CD4-positive, alpha-beta T cell treated with Interleukin-15 for 4 hours (primary cell): Measurements from ENCODE around the gene NKTR.

Experiments
- DNase-seq: peaks from one replicate; pipeline ENCODE4 v3.0.0-alpha.2; 2020; ENCODE audit warnings: low spot score

NKTR gene

DNA sequence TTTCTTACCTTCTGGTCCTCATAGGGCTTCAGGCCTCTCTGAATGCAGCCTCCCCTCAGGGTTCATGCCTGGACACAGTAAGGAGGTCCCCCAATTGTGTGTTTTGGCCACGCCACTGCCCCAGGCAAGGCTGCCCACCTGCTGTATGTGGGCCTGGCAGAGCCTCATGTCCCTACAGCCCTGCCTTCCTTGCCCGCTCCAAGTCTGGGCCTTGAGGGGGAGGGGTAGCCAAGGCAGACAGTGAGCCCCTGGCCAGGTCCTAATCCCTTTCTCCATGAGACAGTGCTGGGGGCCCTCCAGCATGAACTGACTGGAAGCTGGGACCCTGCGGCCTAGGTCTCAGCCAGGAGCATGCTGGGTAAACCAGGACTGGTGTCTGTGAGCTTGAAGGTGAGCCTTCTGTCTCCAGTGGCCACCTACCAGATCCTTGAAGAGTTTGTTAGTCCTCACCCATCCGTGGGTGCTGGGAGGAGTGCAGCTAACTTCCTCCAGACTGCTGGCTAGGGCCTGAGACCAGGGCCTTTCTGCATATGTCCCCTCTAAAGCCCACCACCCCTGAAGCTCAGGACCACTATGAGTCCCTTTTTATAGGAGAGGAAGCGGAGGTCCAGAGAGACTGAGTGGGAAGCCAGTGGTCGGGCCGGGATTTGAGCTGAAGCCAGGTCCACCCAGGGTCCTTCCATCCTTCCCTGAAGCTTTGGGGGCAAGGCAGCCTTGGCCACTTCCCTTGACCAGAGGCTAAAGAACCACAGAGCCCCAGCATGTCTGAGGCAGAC is 61.7 kb downstream of the NKTR start:
- DNase-seq = no peak

DNA sequence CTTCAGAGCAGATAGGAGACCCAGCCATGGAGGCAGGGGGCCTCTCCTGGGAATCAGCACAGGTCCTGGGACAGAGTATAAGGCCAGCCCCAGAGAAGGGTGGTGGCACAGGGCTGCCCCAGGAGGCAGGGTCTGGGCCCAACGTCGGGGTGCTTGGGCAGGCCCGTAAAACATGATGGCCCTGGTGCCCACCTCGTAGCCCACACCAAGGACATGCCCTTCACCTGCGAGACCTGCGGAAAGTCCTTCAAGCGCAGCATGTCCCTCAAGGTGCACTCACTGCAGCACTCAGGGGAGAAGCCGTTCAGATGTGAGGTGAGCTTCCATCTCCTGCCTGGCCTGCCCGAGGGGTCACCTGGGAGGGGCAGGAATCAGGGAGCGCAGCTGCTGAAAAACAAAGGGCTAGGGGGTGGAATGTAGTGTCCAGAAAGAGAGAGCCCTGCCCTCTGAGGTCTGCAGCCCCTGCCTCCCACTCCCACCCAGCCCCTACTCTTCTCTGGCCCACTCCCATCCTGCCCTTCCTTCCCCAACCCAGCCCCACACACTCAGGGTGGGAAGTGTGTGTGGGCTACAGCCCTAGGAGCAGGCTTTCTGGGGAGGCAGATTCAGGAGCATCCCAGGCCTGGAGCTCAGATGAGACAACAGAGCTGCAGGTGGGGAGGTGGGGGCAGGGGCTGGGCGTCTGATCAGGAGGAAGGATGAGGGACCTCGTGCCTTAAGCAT is 62.5 kb downstream of the NKTR start:
- DNase-seq = no peak

DNA sequence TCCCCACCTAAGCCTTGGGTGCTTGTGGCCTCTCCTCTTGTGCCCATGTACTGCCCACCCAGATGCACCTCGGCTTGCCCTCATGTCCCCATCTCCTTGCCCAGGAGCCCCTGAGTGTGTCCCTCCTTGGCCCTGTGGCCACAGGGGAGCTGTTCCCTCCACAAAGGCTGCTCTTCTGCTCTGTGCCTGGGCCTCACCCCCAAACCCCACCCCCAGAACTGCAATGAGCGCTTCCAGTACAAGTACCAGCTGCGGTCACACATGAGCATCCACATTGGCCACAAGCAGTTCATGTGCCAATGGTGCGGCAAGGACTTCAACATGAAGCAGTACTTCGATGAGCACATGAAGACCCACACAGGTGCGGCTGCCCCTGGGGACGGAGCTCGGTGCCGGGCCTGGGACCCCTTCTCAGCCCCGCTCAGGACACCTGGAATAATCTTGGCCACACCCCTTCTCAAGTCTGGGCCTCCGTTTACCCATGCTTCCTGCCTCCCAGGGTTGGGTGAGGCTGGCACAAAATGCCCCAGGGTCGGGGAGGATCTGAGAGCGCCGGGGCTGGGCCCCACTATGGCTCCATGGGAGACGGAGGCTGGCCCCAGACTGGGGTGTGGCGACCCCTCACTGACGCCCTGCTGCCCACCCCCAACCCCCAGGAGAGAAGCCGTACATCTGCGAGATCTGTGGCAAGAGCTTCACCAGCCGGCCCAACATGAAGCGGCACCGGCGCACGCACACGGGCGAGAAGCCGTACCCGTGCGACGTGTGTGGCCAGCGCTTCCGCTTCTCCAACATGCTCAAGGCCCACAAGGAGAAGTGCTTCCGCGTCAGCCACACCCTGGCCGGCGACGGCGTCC is 63.3 kb downstream of the NKTR start:
- DNase-seq = no peak

DNA sequence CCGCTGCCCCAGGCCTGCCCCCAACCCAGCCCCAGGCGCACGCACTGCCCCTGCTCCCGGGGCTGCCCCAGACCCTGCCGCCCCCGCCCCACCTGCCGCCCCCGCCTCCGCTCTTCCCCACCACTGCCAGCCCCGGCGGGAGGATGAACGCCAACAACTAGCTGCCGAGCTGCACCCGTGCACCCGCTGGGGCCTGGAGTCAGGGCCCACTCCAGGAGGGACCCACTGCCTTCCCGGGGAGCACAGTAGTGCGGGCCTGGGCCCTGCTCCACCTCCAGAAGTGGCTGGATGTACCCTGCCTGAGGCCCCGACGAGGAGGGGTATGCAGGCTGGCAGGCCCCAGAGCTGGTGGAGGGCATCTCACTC is 63.9 kb downstream of the NKTR start:
- DNase-seq = no peak

DNA sequence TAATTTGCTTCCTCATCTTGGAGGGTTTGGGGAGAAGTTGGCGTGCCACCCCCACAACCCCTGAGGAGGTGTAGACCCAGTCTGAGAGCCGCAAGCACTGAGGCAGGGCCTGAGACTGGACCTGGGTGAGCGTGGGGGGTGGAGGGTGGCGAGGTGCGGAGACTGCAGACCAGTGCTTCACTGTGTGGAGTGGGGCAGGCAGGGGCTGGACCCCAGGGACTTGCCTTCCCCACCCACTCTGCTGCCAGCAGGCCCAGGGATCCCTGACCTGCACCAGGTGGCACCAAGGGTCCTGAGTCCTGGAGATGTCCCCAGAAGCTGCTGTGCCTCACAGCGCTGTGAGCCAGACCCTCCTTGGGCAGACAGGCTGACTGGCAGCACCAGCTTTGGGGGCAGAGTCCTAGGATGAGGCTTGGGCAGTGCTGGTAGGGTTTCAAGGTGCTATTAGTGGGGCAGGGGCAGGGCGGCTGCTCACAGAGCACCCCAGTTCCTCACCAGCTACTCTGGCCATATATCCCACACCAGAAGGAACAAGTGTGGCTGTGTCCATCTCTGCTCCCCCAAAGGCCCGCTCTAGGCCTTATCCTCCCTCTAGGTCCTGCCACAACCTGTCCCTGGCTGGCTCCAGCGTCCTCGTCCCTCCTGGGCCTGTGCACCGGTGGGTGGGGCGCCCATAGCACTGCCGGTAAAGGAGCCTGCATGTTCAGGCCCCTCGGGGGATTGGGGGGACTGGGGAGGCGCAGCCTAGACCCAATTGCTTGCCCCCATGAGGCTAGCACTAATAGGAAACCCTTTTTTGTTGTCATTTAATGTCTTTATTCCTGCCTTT is 64.8 kb downstream of the NKTR start:
- DNase-seq = no peak

DNA sequence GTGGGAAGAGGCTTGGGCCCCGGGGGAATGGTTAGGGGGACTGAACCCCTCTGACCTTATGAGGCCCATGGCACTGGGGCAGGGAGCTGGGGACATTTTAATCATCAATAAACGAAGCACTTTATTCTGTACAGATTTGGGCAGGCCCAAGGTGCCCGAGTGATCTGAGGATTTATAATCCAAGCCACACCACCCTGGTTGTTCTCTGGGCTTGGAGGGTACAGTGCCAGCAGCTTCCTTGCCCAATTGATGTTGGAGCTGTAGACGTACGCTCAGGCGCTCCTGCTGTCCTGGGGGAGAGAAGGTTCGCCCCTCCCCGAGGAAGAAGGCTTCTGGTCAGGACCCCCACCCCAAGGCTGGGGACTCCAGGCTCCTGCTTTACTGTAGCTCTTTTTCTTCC is 65.5 kb downstream of the NKTR start:
- no peak for DNase-seq

DNA sequence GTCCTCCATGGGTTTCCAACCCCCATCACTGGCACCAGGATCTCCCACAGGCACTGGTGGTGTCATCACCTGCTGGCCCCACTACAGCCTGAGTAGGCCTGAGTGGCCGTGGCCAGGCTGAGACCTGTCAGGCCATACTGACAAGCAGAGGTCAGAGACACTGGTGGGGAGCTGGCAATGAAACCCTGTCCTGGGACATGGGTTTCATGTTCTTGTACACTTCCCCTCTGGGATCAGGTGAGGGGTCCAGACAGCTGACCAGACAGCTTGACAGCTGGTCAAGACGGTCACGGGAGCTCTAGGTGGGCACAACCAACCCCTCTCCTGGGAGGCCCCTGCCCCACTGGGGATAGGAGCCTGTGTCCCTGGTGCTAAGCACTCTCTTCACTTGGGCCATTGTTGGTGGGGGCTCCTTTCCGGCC is 66.1 kb downstream of the NKTR start:
- no peak for DNase-seq

DNA sequence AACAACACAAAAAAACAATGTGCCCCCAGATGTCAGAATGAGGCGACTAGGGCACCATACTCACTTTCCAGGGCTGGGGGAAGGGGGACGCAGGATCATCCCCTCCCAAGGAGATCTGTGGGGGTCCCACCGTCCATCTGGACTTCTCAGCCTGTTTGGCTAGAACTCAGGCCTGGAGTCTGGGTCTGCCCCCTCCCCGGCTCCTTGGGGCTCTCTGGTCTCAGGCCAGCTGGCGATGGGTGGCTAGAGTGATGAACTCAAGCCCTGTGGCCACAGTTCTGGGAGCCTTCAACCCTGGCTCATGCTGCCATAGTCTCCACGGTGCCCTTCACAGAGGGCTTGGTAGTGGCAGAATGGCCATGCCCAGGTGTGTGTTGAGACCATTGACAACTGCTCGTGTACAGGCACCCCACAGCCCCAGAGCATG is 66.6 kb downstream of the NKTR start:
- DNase-seq = no peak

DNA sequence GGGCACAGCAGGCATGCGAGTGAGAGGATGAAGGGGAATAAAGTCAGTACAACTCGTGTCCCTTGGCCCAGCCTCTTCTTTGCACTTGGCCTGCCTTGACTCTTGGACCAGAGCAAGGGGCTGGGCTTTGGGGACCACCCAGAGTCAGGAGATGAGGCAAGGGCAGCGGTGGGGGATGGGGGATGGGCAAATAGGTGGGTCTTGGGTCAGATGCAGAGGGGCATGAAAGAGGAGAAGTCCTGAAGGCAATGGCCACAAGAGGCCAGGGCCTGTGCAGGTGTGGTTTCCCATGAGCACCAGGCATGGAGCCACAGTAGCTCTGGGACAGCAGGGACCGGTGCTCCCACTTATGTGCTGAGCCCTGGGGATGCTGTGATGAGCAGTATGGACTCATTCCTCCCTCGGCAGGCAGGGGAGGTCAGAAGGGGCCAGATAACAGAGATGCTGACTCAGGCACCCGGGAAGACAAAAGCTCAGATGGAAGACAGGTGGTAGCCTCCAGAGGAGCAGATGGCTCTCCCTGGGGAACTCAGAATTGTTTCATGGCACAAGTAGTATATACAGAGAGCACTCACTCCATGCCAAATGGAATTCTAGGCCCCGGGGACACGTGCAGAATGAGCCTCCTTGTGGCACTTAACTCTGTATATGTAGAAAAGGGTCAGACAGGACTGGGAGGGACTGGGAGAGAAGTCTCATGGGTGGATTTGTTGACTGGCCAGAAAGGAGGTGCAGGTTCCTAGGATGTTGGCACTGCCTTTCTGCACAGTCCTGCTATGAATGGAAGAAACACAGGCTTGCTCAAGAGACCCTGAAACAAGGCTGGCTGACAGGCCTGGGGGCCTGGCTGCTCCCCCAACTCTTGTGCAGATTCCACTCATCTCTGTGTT is 67.3 kb downstream of the NKTR start:
- no peak for DNase-seq

DNA sequence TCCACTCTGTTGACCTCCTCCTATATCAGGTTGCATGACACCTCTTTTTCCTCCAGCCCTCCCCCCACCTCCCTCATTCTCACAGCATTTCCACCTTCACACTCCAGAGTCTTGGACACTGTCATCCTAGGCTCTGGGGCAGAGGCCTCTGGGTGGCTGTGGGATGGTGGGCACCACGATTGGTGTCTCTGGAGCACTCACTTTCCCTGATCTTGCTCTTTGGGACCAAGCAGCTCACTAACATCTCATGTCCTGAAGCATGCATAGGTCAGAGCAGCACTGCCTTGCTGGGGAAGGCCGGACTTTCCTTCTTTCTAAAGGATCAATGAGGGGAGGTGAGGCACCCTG is 67.9 kb downstream of the NKTR start:
- DNase-seq = no peak

DNA sequence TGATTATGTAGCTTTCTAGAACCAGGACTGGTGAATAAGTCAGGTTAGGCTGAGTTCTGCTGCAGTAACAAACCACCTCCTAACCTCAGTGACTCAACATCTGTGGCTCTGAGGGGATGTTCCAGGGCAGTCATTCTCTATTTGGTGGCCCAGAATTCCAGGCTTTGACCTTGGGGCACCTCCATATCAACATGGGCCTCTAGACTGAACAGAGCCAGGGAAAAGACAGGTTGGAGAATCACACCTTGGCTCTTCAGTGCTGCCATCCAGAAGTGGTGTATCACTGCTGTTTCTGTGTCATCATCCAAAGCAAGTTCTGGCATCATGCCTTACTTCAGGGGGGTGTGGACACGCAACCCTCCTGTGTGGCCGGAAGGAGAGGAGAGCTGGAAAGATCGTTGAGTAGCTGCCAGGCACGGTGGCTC is 68.3 kb downstream of the NKTR start:
- DNase-seq = no peak

DNA sequence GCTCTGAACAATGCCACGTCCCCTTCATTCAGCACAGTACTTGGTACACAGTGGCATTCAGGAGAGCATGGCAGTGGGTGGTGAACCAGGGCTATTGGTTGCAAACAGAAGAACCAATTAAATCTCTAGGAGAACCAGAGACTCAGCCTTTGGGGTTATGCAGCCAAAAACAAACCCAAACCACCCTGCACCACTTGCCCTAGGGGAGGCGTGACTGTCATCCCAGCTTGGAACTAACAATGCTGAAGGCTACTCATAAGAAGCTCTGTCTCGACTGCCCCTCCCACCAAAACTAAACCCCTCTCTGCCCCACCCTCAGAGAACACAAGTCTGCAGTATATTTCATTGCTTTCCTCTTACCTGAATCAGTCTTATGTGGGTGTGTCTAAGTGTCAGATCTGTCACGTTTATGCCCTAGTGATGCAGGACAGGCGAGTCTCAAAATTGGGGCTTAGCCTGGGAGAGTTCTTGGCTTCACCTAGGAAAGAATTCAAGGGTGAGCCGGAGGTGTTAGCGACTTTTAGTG is 69.6 kb downstream of the NKTR start:
- DNase-seq = no peak

DNA sequence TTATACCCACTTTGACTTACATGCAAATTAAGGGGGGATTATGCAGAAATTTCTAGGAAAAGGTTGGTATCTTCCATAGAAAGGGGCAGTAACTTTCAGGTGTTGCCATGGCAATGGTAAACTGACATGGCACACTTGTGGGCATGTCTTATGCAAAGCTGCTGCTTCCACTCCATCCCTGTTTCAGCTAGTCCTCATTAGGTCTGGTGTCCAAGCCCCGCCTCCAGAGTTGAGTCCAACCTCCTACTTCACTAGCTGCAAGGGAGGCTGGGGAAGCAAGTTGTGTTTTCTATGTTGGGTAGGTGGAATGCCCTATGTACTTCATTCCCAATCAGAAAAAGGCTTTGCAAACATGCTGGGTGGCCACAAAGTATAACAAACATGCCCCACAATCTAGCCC is 70.2 kb downstream of the NKTR start:
- no peak for DNase-seq

DNA sequence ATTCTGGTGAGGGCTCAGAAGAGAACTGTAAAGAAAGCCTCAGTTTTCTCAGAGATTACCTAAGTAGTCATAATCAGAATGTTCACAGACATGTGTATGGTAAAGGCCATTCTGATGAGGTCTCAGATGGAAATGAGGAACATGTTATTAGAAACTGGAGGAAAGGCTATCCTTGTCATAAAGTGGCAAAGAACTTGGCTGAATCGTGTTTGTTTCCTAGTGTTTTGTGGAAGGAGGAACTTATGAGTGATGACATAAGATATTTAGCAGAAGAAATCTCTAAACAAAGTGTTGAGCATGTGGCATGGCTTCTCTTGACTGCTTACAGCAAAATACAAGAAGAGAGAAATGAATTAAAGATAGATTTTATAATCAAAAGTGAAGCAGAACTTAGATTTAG is 72.0 kb downstream of the NKTR start:
- DNase-seq = no peak

DNA sequence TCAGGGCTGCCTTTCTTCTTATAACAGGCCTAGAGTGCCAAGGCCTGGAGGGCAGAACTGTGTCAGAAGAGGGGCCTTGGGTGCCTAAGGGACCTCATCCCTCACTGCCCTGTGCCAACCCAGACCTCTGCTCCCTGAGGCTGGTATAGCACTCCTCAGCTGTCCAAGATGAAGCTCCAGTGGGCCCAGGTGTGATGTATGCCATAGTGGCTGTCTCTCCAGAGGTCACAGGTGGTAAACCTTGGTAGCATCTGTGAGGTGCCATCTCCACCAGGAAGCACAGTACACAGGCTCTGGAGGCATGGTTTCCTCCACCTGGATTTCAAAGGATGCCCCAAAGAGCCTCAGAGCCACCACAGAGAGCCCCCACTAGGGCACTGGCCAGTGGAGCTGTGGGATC is 72.6 kb downstream of the NKTR start:
- DNase-seq = no peak

DNA sequence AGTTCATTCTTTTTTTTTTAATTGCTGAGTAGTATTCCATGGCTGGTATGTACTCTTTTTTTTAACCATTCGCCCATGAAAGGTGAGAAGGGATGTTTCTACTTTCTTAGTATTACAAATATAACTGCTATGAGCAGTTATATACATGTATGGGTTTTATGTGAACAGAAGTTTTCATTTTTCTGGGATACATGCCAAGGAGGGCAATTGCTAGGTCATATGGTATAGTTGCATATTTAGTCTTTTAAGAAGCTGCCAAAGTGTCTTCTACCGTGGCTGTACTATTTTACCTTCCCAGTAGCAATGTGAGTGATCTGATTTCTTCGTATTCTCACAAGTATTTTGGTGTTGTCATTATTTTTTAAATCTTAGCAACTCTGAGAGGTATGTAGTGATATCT is 73.7 kb downstream of the NKTR start:
- no peak for DNase-seq

DNA sequence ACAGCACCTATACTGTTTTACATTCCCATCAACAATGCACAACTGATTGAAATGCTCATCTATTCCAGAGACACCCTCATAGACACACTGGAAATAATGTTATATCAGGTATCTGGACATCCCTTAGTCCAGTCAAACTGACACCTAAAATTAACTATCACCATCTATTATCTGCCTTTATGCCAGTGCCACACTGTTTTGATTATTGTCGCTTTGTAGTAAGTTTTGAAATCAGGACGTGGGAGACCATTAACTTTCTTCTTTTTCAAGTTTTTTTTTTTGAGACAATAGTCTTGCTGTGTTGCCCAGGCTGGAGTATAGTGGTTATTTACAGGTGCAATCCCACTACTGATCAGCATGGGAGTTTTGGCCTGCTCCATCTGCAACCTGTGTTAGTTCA is 75.4 kb downstream of the NKTR start:
- DNase-seq = no peak

DNA sequence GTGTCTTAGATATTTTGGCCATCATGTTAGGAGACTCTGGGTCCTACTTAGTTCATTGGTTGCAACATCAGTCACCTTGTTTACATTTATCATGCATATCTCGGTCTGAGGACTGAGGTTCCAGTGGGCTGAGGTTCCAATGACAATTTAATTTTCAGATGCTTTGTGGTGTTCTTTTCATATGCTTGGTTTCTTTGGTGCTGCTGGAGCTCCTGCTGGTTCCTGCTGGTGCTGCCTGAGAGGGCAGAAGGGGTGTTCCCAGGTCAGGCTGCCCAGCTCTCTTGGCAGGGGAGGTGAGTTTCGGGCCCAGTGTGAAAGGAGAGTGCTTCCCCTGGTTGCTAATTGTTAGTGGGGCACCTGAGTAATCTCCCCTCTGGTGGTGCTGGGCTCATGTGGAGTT is 78.0 kb downstream of the NKTR start:
- DNase-seq = no peak

DNA sequence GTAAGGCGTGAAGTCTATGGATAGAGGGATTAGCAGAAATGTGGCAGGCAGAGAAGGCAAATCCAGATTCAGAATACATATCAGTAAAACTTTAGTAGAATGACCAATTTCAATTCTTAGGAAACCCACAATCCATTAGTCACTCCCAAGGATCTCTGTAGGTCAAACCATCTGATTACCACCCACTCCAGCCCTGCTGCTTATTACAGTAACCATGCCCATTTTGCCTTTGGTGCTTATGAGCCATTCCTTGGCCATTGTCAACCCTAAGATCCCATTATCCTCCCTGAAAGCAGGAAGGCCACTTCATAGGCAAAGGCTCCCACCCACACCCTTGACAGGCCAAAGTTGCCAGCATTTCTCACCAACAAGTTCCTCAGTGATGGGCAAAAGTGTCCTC is 79.8 kb downstream of the NKTR start:
- DNase-seq = no peak

DNA sequence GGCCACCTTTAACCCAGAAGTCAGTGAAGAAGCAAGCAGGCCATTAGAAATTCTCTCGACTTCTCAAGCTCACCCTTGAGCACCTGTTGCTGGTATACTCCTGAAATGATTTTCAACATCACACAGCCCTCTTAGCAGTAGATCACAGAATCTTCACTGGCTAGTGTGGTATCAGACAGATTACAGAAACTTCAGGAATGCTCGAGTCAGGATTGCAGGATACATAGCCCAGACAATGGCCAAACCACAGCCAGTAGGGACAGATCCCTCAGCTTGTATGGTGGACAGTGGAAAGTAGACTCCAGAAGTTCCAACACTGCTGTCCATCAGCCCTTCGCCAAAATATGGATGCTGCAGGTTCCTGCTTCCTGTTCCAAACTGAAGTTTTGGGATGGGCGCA is 80.3 kb downstream of the NKTR start:
- DNase-seq = no peak
